H1 (cell line): ENCODE measurements around the gene EIF4E1B.

Source experiments
- EZH2 ChIP-seq: fragments of 200-600 bp; sonication (generic); IDR thresholded peaks from 2 replicates; pipeline ENCODE4 v1.7.1; 2012; ENCODE audit warnings: low read depth, mild to moderate bottlenecking, moderate library complexity, low read length, inconsistent platforms; ENCODE audit not compliant: severe bottlenecking
- RFX5 ChIP-seq: IDR thresholded peaks from 2 replicates; pipeline ENCODE4 v1.6.1; 2011; ENCODE audit warnings: low read depth, low read length, improper control_type of control experiment, borderline replicate concordance
- TF ChIP-seq, protein P1 (sequence below), 3 experiments: IDR thresholded peaks; 1 replicate in 2 of 3; 2 replicates in 1 of 3; pipeline versions ENCODE4 v1.5.1 to v1.6.1; 2011; ENCODE audit warnings: low read length in 3 of 3, mild to moderate bottlenecking in 3 of 3, inconsistent platforms in 2 of 3, low read depth in 1 of 3, moderate library complexity in 1 of 3; ENCODE audit not compliant: insufficient read depth in 1 of 3; ENCODE audit errors: control extremely low read depth in 1 of 3

DNA sequence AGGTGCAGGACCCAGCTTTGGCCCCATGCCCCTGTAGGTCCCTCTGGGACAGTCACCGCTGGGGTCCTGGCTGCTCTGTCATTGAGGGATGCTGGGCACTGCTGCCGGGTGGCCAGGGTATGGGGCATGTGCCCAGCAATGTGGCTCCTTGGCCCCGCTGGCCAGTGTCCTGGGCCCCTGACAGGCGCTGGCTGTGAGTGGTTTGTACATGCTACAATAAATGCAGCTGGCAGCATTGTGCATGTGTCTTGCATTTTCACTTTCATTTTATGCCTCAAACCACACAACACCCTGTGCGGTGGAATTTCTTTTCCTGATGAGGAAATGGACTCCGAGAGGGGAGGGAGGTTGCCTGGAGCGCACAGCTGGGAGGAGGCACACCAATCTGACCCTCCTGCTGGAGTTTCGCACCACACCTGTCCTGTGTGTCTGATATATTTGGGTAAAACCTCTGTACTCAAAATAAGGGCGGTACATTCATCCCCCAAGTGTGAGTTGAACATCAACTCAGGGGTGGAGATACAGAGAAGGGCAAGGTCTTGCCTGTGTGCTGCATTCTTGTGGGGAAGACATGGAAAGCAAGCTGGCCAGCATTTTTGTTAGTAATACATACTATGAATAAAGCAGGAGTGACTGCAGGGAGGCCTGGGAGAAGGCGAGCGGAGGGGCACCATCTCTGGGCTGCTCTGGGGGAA, 28.5 kb downstream of the EIF4E1B start:
- TF ChIP-seq, protein P1, sequence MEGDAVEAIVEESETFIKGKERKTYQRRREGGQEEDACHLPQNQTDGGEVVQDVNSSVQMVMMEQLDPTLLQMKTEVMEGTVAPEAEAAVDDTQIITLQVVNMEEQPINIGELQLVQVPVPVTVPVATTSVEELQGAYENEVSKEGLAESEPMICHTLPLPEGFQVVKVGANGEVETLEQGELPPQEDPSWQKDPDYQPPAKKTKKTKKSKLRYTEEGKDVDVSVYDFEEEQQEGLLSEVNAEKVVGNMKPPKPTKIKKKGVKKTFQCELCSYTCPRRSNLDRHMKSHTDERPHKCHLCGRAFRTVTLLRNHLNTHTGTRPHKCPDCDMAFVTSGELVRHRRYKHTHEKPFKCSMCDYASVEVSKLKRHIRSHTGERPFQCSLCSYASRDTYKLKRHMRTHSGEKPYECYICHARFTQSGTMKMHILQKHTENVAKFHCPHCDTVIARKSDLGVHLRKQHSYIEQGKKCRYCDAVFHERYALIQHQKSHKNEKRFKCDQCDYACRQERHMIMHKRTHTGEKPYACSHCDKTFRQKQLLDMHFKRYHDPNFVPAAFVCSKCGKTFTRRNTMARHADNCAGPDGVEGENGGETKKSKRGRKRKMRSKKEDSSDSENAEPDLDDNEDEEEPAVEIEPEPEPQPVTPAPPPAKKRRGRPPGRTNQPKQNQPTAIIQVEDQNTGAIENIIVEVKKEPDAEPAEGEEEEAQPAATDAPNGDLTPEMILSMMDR (IDR thresholded peaks at IDR 0.05; ENCODE audit: control extremely low read depth in 1 of 3, insufficient read depth in 1 of 3, low read depth in 1 of 3, low read length in 3 of 3), result no peak
- TF ChIP-seq EZH2, result no peak
- TF ChIP-seq RFX5, result no peak
